ENCODE data around the gene MEF2A.
"Not testable (repeated sequence)": the region's sequence is repeated elsewhere in the genome, so short reads cannot be mapped to it uniquely, and the experiment has no call there.

Gene MEF2A

GRCh38 chr15:99565299-99566156 is at the start of gene MEF2A:
TSS of gene MEF2A (plus strand) at chr15:99565984. CDS start at chr15:99633120, 67,136 bp downstream.
- DNase-seq: peak; percentile 87 to 98 (median 92)
- intact Hi-C loops (cut with DNase I): loop anchor here (5.0 to 10.0 kb wide), 4 partner anchors 51 to 281 kb away; partner anchors contain the start of gene LYSMD4

GRCh38 chr15:99518191-99518590 is 47.6 kb upstream of the MEF2A start:
- intact Hi-C loops (cut with DNase I): loop anchor here (10.0 kb wide), 1 partner anchor 47 kb away; the partner anchor contains the start of gene MEF2A

GRCh38 chr15:99519366-99519765 is 46.4 kb upstream of the MEF2A start:
- not testable (repeated sequence) for DNase-seq
- intact Hi-C loops (cut with DNase I): loop anchor here (10.0 kb wide), 1 partner anchor 45 kb away; the partner anchor contains the start of gene MEF2A

More at GRCh38 chr15:99518191-99518590, 47.6 kb upstream of the MEF2A start:
- DNase-seq: no peak

GRCh38 chr15:99522288-99522687 is 43.5 kb upstream of the MEF2A start:
- no peak for DNase-seq
- intact Hi-C loops (cut with DNase I): no loop called here

GRCh38 chr15:99526176-99526575 is 39.6 kb upstream of the MEF2A start:
- DNase-seq: no peak
- intact Hi-C loops (cut with DNase I): no loop called here

GRCh38 chr15:99526671-99527070 is 39.1 kb upstream of the MEF2A start:
- intact Hi-C loops (cut with DNase I): no loop called here
- no peak for DNase-seq

GRCh38 chr15:99536422-99537040 is 29.3 kb upstream of the MEF2A start:
- intact Hi-C loops (cut with DNase I): no loop called here
- DNase-seq: peak; percentile 13 to 92 (median 58)

GRCh38 chr15:99537344-99537743 is 28.4 kb upstream of the MEF2A start:
- intact Hi-C loops (cut with DNase I): no loop called here
- peak in 5 of 10 donors; percentile 22 to 88 (median 38) for DNase-seq

GRCh38 chr15:99538261-99538660 is 27.5 kb upstream of the MEF2A start:
- intact Hi-C loops (cut with DNase I): no loop called here
- DNase-seq: no peak

- no peak for DNase-seq
- intact Hi-C loops (cut with DNase I): no loop called here
These were observed 23.0 kb upstream of the MEF2A start for GRCh38 chr15:99542828-99543227.

- intact Hi-C loops (cut with DNase I): no loop called here
- no peak for DNase-seq
These were observed 20.2 kb upstream of the MEF2A start for GRCh38 chr15:99545605-99546004.

GRCh38 chr15:99546441-99547100 is 19.2 kb upstream of the MEF2A start:
- DNase-seq: no peak
- intact Hi-C loops (cut with DNase I): no loop called here

- DNase-seq: no peak
- intact Hi-C loops (cut with DNase I): no loop called here
These were observed 18.3 kb upstream of the MEF2A start for GRCh38 chr15:99547517-99547916.

- intact Hi-C loops (cut with DNase I): no loop called here
These were observed 15.7 kb upstream of the MEF2A start for GRCh38 chr15:99550077-99550476.

GRCh38 chr15:99552111-99552510 is 13.7 kb upstream of the MEF2A start:
- DNase-seq: no peak
- intact Hi-C loops (cut with DNase I): no loop called here

More at GRCh38 chr15:99550077-99550476, 15.7 kb upstream of the MEF2A start:
- DNase-seq: no peak

GRCh38 chr15:99554880-99555488 is 10.8 kb upstream of the MEF2A start:
- no peak for DNase-seq
- intact Hi-C loops (cut with DNase I): no loop called here

GRCh38 chr15:99556011-99556410 is 9.8 kb upstream of the MEF2A start:
- no peak for DNase-seq
- intact Hi-C loops (cut with DNase I): no loop called here

GRCh38 chr15:99556578-99556977 is 9.2 kb upstream of the MEF2A start:
- no peak for DNase-seq
- intact Hi-C loops (cut with DNase I): no loop called here

GRCh38 chr15:99558084-99558483 is 7.7 kb upstream of the MEF2A start:
- intact Hi-C loops (cut with DNase I): no loop called here
- no peak for DNase-seq

- intact Hi-C loops (cut with DNase I): no loop called here
These were observed 7.2 kb upstream of the MEF2A start for GRCh38 chr15:99558571-99558970.

More at GRCh38 chr15:99558571-99558970, 7.2 kb upstream of the MEF2A start:
- DNase-seq: no peak
